HTERT RPE-1 (cell line): ENCODE data around the gene GTPBP6.
"Not testable (repeated sequence)": the region's sequence is repeated elsewhere in the genome, so short reads cannot be mapped to it uniquely, and the experiment has no call there.

Experiments
- in situ Hi-C: fragments of 300-500 bp; cut with MboI; formaldehyde crosslinking; loops from 4 replicates; pipeline ENCODE4 v1.14.3; 2020; ENCODE audit warnings: low sequenced_read_pairs

Gene GTPBP6

DNA sequence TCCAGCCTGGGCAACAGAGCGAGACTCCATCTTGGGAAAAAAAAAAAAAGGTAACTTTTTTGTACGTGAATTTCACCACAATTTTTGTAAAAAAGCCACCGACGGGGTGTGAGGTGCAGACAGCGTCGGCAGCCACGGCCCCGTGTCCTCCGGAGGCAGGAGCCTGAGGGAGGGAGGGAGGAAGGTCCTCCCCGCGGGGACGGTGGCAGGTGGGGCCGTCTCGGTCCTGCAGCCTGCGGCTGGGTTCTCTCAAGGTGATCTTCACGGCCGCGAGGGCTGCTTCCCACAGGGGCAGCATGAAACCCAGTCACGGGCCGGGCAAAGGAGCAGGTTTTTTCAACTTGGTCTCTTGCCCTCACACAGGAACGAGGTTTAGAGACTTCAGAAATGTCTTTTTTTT lies 23.5 kb downstream of the GTPBP6 start:
- in situ Hi-C loops: no loop called here

DNA sequence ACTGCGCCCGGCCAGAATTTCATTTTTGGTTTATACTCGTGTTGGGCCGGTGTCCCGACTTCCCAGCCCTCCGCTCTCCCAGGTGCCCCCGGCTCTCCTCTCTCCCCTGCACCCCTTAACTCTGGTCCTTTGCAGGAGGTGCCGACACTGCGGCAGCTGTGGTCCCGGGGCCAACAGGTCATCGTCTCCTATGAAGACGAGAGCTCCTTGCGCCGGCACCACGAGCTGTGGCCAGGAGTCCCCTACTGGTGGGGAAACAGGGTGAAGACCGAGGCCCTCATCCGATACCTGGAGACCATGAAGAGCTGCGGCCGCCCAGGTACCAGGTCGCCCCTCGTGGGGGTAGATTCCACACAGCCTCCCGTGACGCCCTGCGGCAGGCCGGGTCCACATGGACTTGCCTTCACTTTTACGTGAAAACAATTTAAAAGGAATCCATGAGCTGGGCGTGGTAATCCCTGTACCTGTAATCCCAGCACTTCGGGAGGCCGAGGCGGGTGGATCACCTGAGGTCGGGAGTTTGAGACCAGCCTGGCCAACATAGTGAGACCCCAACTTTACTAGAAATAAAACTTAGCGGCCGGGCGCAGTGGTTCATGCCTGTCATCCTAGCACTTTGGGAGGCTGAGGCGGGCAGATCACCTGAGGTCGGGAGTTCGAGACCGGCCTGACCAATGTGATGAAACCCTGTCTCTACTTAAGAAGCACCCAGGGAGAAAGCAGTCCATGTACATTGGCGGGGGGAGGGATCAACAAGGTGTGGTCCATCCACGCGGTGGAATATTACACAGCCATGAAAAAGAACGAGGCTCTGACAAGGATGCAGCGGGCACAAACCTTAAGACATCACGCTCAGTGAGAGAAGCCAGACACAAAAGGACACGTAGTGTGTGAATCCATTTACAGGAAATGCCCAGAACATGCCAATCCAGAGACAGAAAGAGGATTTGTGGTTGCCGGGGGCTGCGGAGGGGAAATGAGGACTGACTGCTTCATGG lies 25.4 kb downstream of the GTPBP6 start:
- in situ Hi-C loops: no loop called here

DNA sequence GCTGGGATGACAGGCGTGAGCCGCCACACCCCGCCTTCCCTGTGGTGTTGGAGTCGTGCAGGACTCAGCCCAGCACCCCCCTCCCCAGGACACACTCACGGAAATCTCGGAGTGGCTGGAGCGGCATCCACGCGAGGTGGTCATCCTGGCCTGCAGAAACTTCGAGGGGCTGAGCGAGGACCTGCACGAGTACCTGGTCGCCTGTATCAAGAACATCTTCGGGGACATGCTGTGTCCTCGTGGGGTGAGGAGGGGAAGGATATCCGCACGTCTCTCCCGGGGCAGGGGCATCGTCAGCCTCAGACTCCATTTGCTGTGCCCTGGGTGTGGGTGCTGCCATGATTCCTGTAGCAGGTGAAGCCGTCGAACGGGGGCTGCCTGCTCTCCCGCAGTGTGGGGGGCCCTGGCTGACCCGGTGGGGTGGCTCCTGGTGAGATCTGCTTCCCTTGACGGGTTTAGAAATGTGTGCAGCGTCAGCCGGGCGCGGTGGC lies 27.1 kb downstream of the GTPBP6 start:
- in situ Hi-C loops: no loop called here

DNA sequence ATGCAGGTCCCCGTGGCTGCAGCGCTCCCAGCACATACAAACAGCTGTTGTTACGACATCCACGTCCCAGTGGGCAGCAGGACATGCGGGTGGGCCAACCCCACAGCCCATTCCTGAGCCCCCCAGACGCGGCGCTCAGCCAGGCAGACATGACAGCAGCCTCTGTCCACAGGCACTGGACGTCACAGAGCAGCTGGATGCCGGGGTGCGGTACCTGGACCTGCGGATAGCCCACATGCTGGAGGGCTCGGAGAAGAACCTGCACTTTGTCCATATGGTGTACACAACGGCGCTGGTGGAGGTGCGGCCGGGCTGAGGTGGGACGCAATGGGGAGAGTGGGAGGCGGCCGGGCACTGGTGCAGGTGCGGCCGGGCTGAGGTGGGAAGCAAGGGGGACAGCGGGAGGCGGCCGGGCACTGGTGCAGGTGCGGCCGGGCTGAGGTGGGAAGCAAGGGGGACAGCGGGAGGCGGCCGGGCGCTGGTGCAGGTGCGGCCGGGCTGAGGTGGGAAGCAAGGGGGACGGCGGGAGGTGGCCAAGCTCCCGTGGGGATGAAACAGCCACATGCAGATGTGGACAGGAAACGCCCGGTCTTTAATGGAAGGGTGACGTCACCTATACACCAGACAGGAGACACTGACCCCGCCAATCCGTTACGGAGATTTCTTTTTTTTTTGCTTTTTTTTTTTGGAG lies 28.0 kb downstream of the GTPBP6 start:
- in situ Hi-C loops: no loop called here

DNA sequence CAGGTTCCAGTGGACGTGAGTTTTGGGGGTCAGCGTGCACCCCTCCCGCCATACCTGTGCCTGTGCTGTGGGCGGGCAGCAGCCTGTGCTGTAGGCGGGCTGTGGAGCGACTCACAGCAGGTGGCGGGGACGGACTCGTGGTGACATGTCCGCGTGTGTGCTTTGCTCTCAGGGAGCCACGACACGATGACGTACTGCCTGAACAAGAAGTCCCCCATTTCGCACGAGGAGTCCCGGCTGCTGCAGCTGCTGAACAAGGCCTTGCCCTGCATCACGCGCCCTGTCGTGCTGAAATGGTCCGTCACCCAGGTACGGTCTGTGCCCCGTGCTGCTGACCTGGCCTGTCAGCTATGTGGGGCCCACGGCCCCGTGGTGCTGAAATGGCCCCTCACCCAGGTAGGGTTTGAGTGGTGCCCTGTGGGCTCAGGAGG lies 30.0 kb downstream of the GTPBP6 start:
- in situ Hi-C loops: no loop called here

DNA sequence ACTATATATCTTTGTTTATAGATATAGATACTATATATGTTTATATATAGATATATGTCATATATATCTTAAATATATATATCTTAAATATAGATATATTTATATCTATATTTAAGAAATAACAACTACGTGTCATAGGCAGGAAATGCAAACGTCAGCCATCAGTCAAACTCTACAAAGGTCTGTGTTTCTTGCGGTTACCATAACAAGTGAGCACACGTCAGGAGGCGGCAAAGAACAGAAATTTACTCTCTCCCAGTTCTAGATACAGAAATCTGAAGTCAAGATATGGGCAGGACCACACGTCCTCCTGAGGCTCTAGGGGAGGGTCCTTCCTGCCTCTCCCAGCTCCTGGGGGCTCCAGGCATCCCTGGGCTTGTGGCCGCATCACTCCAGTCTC lies 30.9 kb downstream of the GTPBP6 start:
- in situ Hi-C loops: no loop called here

DNA sequence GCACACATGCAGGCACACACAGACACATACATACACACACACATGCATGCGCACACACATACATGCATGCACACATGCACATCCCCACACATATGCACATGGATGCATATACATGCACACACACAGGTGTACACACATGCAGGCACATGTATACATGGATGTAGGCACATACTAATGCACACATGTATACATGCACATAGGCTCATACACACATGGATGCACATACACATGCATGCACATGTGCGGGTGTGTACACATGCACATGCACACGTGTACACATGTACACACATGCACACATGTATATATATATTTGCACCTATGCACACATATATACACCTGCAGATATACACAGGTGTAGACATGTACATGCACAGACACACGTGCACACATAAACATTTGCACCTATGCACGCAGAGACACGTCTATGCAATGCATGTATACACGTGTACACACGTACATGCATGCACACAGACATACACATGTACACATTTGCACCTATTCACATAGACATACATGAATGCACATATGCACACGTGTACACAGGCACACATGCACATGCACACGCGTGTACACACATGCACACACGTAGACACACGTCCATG lies 33.4 kb downstream of the GTPBP6 start:
- in situ Hi-C loops: no loop called here

DNA sequence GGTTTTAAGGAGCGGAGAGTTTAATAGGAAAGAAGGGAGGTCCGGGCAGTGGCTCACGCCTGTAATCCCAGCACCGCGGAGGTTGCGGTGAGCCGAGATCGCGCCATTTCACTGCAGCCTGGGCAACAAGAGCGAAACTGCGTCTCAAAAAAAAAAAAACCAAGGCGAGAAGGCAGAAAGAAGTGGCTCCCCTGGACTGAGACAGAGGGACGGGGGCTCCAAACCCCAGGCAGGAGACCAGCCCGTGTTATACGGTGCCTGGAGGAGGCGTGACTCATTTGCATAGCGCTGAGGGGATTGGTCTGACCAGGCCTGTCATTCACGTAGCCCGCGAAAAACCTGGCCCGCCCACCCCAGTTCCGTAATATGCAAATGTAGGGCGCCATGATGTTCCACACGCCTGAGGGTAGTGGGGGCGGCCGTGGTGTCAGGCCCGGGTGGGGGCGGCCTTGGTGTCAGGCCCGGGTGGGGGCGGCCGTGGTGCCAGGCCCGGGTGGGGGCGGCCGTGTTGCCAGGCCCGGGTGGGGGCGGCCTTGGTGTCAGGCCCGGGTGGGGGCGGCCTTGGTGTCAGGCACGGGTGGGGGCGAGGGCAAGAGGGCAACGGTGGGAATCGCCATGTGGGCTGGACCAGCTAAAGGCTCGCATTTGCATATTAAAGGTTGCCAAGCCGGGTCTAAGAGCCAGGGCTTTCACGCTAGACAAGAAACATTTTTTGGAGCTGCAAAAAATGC lies 35.3 kb downstream of the GTPBP6 start:
- in situ Hi-C loops: no loop called here

DNA sequence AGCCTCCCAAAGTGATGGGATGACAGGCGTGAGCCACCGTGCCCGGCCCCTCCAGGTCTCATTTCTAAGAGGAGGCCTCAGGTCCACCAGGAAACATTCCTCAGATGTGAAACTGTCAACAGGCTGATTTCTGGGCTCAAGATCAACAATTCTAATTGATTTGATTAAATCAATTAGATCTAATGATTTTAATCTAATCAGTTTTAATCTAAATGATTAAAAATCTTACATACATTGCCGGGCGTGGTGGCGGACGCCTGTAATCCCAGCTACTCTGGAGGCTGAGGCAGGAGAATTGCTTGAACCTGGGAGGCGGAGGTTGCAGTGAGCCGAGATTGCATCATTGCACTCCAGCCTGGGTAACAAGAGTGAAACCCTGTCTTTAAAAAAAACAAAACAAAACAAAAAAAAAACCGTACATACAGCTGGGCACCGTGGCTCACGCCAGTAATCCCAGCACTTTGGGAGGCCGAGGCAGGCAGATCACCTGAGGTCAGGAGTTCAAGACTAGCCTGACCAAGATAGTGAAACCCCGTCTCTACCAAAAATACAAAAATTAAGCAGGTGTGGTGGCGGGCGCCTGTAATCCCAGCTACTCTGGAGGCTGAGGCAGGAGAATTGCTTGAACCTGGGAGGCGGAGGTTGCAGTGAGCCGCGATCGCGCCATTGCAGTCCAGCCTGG lies 36.5 kb downstream of the GTPBP6 start:
- in situ Hi-C loops: not testable (repeated sequence)

DNA sequence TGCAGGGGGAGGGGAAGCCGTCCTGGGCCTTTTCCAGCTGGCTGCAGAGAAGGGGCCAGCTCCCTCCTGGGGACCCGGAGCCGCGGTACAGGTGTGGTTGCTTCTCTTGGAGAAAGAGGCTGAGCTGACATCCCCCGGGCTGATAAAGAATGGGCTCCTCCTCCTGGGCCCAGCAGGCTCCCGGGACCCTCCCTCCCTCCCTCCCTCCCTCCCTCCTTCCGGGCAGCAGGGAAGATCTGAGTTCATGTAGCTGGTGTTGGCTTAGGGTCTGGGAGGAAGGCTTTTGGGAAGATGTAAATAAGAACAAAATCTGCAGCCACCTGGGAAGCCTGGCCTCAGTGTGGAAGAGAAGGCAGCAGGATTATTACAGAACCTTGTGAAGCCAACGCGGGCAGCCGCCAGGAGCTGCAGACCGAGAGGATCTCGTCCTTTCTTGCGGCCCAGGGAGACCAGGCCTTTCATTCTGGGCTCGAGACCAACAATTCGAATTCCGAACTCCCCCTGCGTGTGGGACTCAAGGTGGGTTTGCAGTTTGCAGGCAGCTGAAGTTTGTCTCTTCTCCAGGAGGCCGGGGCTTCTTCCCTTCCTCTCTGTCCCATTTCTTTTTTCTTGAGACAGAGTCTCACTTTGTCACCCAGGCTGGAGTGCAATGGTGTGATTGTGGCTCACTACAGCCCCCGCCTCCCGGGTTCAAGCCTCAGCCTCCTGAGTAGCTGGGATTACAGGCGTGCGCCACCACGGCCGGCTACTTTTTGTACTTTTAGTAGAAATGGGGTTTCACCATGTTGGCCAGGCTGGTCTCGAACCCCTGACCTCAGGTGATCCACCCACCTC lies 37.2 kb downstream of the GTPBP6 start, which contains the start of gene PLCXD1:
TSS of gene PLCXD1 (plus strand) at position 216 of the 834 bp plus-strand sequence. CDS start 2,807 bp downstream, outside the sequence.
- in situ Hi-C loops: no loop called here

DNA sequence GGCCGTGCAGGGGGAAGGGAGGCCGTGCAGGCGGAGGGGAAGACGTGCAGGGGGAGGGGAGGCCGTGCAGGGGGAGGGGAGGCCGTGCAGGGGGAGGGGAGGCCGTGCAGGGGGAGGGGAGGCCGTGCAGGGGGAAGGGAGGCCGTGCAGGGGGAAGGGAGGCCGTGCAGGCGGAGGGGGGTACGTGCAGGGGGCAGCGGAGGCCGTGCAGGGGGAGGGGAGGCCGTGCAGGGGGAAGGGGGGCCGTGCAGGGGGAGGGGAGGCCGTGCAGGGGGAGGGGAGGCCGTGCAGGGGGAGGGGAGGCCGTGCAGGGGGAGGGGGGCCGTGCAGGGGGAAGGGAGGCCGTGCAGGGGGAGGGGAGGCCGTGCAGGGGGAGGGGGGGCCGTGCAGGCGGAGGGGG lies 37.9 kb downstream of the GTPBP6 start:
- in situ Hi-C loops: not testable (repeated sequence)

DNA sequence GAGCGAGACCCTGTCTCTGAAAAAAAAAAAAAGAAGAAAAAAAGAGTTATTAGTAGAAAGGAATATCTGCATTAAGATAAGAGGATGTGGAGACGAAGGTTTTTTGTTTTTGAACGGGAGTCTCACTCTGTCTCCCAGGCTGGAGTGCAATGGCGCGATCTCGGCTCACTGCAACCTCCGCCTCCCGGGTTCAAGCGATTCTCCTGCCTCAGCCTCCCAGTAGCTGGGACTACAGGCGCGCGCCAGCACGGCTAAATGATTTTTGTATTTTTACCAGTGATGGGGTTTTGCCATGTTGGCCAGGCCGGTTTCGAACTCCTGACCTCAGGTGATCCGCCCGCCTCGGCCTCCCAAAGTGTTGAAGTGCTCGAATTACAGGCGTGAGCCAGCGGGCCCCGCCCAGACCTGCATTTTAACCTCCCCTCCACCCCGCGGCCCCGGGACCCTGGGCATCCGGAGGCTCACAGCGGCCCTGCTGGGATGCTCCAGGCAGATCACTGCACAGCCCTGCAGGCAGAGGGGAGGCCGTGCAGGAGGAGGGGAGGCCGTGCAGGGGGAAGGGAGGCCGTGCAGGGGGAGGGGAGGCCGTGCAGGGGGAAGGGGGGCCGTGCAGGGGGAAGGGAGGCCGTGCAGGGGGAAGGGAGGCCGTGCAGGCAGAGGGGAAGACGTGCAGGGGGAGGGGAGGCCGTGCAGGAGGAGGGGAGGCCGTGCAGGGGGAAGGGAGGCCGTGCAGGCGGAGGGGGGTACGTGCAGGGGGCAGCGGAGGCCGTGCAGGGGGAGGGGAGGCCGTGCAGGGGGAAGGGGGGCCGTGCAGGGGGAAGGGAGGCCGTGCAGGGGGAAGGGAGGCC lies 38.6 kb downstream of the GTPBP6 start:
- in situ Hi-C loops: not testable (repeated sequence)

DNA sequence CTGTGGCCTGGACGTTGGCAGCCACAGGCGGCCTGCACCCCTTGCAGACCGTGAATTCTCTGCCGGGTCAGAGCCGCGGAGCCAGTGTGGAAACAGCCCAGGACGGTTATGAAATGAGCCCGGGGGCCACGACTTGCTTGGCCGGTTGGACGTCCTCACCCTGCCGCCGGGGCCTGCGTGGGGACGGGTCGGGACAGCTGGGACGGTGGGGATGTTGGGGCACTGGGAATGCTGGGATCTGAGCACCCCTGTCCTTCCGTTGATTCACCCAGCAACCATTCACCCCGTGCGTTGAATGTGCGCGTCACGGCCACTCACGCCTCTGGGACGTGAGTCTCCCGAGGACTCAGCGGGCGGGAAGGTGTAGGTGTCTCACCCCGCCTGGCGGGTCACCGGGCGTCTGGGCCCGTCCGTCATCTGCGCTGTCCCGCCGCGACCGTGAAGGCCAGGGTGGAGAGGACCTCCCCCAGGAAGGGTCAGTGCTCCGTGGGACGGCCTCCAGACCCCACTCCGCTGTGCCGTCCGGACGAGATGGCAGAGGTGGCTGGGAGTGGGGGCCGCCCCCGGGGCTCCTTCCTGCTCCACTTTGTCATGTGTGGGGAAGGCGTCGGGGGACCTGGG lies 41.9 kb downstream of the GTPBP6 start:
- in situ Hi-C loops: no loop called here

DNA sequence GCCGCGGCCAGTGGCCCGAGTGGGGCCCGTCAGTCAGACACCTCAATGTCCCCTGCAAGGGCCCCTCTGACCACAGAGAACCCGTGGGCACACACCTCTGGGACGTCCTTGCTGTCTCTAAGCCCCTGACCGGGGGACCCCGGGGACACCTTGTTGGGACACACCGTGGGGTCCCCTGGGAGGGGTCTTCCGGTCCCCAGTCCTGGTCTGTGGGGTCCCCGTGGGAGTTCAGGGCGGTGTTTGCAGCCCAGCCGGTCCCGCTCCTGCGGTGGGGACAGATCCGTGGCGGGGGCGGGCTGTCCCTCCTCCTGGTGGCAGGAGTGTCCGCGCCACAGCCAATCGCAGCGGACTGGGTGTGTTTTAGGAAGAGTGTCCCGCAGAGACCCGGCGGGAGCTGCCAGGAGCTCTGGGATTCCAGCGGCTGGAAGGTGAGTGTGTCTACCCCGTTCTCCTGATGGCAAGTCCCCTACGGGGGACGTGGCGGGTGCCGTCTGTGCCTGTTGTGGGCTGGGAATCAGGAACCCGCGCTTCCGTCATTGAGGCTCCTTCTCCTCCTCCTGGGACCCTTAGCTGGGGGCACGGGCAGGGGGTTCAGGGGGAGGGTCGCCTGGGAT lies 42.5 kb downstream of the GTPBP6 start:
- in situ Hi-C loops: no loop called here

DNA sequence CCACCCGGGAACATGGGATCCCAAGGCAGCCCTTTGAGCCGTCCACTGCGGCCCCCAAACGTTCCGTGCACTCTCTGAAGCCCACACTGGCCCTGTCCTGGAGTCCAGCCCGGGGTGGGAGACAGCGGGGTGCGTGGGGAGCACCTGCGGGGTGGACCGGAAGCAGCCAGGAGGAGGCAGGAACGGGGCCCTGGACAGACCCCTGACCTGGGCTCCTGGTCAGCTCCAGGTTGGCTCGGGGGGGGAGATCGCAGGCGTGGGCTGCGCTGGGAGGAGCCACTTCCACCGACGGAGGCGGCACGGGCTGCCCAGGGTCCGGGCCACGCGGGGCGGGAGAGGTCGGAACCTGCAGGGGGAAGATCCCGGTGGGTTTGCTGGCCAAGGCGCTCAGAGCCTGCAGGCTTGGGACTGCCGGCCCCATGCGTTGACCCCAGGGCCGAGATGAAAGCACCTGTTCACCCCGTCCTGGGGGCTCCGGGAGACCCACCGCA lies 43.1 kb downstream of the GTPBP6 start:
- in situ Hi-C loops: no loop called here

DNA sequence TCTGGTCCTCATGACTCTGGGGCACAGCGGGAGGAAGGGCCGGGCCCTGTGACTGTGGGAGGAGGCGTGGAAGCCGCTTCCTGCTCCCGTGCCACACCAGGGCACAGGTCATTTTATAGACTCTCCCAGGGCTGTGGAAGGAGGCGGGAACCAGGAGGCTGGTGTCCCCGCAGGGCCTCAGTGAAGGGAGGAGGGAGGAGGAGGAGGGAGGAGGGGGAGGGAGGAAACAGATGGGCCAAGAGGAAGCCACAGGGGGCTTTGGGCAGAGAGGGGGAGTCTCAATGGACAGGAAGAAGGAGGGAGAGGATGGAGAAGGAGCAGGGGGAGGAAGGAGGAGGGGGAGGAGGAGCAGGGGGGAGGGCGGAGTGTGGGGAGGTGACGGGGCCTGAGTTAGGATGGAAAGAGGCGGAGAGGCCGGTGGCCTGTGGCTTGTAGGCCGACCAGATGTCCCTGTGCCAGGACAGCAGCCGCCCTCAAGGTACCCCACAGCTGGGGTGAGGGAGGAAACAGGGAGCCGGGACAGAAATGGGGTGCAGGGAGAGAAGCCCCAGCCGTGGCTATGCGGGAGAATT lies 43.6 kb downstream of the GTPBP6 start:
- in situ Hi-C loops: no loop called here

DNA sequence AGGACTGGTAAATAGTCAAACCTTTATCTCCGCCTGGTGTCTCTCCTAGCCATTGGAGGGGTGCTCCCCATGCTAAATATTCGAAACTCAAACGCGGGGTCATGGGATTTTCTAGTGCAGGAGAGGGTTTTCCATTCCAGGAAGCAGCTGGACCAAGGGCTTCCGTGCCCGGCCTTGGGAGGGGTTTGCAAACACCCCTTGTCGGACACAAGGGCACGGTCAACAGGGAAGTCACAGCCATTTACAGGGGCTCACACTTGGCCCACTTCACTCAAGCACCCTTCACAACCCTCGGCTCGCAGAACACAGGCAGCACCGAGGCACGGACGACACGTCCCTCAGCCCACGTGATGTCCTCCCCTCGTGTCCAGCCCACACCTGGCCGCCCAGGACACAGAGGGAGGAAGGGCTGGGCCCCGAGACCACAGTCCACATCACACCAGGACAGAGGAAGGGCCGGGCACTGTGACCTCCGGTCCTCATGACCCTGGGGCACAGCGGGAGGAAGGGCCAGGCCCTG lies 47.7 kb downstream of the GTPBP6 start:
- in situ Hi-C loops: no loop called here
